Brain microvascular endothelial cell (primary cell): ENCODE results near the gene MINK1.
"Not testable (repeated sequence)": the region's sequence is repeated elsewhere in the genome, so short reads cannot be mapped to it uniquely, and the experiment has no call there.

Experiments
- DNase-seq: peaks from one replicate; pipeline ENCODE4 v3.0.0-alpha.2; 2020
- H3K27ac ChIP-seq: fragments of 250-450 bp; sonication (Bioruptor Pico); 2 replicates; pipeline ENCODE4 v1.5.1; 2020; ENCODE audit warnings: mild to moderate bottlenecking, moderate library complexity
- H3K27me3 ChIP-seq: fragments of 250-450 bp; sonication (Bioruptor Pico); replicated peaks from 2 replicates; pipeline ENCODE4 v1.5.1; 2020; ENCODE audit warnings: mild to moderate bottlenecking
- H3K36me3 ChIP-seq: fragments of 250-450 bp; sonication (Bioruptor Pico); replicated peaks from 2 replicates; pipeline ENCODE4 v1.5.1; 2020; ENCODE audit warnings: mild to moderate bottlenecking
- H3K4me3 ChIP-seq: 2 replicates; pipeline ENCODE4 v1.5.1; 2011; ENCODE audit warnings: low read depth, mild to moderate bottlenecking, control low read depth, low read length, moderate library complexity
- in situ Hi-C: cut with HindIII; loops from 2 replicates; pipeline ENCODE4 v1.10.0; 2017; ENCODE audit warnings: low sequenced_read_pairs, low pct_ligation_motif_present
- TF ChIP-seq, protein P1 (sequence below): IDR thresholded peaks from 2 replicates; pipeline ENCODE4 v1.5.1; 2011; ENCODE audit warnings: low read depth, mild to moderate bottlenecking, moderate library complexity, low read length, control low read depth, inconsistent platforms; ENCODE audit errors: missing control alignments

The MINK1 gene

DNA sequence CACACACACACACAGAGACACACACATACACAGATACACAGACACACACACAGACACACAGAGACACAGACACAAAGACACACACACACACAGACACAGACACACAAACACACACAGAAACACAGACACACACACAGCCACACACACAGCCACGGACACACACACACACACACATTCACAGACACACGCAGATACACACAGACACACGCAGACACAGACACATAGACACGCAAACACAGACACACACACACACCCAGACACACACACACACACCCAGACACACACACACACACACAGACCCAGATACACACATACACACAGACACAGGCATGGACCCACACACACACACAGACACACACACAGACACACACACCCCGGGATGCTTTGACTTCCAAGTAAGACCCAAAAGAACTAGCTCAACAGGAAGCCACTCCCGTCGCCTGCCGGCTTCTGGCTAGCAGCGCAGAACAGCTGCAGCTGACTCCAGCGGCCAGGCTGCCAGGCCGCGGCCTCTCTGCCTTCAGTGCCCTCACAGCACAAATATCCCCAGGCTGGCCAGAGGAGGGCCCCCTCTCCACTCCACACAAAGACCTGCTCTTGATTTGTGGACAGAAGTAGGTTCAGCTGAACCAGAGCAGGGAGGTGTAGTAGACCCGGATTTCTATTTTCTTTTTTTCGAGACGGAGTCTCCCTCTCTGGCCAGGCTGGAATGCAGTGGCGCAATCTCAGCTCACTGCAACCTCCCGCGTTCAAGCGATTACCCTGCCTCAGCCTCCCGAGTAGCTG is 75.8 kb downstream of the MINK1 start:
- no peak overlapping the region for H3K27ac ChIP-seq

DNA sequence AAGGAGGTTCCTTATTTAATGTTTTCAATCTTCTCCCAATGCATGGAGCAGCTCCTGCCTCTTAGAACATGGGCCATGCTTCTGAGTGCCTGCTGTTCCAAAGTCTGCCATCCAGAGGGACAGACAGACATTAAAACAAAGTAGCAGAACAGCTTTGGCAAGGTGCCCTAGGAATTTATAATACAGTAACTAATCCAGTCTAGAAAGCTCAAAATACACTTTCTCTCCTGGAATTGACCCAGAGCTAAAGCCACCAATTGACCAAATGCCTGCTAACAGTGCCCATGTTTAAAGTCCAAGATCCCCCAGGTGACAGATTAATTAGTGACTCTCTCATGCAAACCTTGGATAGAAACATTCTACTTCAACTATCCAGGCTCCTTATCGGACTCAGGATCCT is 80.9 kb downstream of the MINK1 start:
- Histone ChIP-seq H3K4me3 (no peak overlapping the region), H3K27ac (no peak overlapping the region), H3K27me3 (no peaks in the 10 kb centered on the region), H3K36me3 (no peaks in the 10 kb centered on the region)
- TF ChIP-seq, protein P1, sequence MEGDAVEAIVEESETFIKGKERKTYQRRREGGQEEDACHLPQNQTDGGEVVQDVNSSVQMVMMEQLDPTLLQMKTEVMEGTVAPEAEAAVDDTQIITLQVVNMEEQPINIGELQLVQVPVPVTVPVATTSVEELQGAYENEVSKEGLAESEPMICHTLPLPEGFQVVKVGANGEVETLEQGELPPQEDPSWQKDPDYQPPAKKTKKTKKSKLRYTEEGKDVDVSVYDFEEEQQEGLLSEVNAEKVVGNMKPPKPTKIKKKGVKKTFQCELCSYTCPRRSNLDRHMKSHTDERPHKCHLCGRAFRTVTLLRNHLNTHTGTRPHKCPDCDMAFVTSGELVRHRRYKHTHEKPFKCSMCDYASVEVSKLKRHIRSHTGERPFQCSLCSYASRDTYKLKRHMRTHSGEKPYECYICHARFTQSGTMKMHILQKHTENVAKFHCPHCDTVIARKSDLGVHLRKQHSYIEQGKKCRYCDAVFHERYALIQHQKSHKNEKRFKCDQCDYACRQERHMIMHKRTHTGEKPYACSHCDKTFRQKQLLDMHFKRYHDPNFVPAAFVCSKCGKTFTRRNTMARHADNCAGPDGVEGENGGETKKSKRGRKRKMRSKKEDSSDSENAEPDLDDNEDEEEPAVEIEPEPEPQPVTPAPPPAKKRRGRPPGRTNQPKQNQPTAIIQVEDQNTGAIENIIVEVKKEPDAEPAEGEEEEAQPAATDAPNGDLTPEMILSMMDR: no peak
- in situ Hi-C loops: no loop called here
- DNase-seq: no peak

More for the DNA sequence above, 75.8 kb downstream of the MINK1 start:
- in situ Hi-C loops: no loop called here
- peak; percentile 89 for DNase-seq
- no peak overlapping the region for H3K4me3 ChIP-seq
- no peaks in the 10 kb centered on the region for H3K27me3 ChIP-seq
- H3K36me3 ChIP-seq: no peaks in the 10 kb centered on the region
- TF ChIP-seq, protein P1: peak; percentile 92

DNA sequence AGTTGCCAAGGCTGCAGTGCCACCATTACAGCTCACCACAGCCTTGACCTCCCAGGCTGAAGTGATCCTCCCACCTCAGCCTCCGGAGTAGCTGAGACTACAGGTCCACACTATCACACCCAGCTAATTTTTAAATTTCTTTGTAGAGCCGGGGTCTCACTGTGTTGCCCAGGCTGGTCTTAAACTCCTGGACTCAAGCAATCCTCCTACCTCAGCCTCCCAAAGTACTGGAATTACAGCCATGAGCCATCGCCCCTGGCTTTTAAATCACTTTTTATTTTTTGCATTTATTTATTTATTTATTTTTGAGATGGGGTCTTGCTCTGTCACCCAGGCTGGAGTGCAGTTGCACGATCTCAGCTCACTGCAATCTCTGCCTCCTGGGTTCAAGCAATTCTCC is 81.4 kb downstream of the MINK1 start:
- DNase-seq, in situ Hi-C loops, H3K4me3 ChIP-seq, H3K36me3 ChIP-seq, H3K27ac ChIP-seq, H3K27me3 ChIP-seq: not testable (repeated sequence)

DNA sequence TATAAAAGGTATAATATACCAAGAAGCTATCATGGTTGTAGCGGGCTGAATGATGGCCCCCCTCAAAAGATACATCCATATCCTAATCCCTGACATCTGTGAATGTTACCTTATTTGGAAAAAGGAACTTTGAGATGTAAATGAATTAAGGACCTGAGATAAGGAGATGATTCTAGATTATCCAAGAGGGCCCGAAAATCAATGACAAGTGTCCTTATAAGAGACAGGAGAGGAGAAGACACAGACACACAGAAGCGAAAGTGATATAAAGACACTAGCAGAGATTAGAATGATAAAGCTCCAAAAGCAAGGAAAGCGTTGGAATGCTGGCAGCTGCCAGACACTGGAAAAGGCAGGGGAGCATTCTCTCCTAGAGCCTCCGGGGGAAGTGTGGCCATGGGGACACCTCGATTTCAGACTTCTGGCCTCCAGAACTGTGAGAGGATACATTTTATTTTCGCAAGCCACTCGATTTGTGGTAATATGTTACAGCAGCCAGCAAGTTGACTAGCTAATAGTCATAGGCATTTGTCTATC is 86.4 kb downstream of the MINK1 start:
- no peak overlapping the region for H3K4me3 ChIP-seq
- in situ Hi-C loops: no loop called here
- no peak for DNase-seq
- TF ChIP-seq, protein P1: no peak
- H3K36me3 ChIP-seq: no peaks in the 10 kb centered on the region
- H3K27ac ChIP-seq: no peak overlapping the region
- no peaks in the 10 kb centered on the region for H3K27me3 ChIP-seq

DNA sequence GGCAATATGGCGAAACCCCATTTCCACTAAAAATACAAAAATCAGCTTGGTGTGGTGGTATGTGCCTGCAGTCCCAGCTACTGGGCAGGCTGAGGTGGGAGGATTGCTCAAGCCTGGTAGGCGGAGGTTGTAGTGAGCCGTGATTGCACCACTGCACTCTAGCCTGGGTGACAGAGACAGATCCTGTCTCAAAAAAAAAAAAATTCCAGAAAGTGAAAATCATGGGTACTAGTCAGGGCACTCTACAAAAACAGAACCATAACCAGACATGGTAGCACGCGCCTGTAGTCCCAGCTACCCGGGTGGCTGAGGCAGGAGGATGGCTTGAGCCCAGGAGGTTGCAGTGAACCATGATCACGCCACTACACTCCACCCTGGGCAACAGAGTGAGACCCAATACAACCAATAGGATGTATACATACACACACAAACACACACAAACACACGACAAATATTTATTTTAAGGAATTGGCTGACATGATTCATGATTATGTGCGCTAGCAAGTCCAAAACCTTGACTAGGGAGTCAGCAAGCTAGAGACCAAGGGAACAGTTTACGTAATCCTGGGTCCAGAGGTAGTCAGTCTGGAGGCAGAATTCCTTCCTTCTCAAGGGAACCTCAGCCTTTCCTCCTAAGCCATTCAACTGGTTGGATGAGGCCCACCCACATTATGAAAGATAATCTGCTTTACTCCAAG is 87.4 kb downstream of the MINK1 start:
- H3K27me3 ChIP-seq: no peaks in the 10 kb centered on the region
- in situ Hi-C loops: no loop called here
- TF ChIP-seq, protein P1: no peak
- no peak overlapping the region for H3K4me3 ChIP-seq
- no peak overlapping the region for H3K27ac ChIP-seq
- H3K36me3 ChIP-seq: no peaks in the 10 kb centered on the region
- no peak for DNase-seq

DNA sequence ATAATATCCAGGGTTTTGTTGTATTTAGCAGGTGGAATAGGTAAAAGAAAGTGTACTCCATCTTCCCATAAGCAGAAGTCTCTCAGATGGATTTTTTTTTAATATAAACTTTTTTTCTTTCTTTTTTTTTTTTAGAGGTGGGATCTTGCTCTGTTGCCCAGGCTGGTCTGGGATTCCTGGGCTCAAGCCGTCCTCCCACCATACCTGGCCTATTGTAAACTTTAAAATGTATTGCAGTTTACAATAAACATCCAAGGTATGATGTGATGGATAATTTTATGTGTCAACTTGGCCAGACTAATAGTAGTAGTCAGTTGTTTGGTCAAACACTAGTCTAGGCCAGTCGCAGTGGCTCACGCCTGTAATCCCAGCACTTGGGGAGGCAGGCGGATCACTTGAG is 88.2 kb downstream of the MINK1 start:
- in situ Hi-C loops: no loop called here
- H3K27ac ChIP-seq: no peak overlapping the region
- TF ChIP-seq, protein P1: no peak
- H3K4me3 ChIP-seq: no peak overlapping the region
- DNase-seq: no peak
- H3K36me3 ChIP-seq: no peaks in the 10 kb centered on the region
- H3K27me3 ChIP-seq: no peaks in the 10 kb centered on the region

DNA sequence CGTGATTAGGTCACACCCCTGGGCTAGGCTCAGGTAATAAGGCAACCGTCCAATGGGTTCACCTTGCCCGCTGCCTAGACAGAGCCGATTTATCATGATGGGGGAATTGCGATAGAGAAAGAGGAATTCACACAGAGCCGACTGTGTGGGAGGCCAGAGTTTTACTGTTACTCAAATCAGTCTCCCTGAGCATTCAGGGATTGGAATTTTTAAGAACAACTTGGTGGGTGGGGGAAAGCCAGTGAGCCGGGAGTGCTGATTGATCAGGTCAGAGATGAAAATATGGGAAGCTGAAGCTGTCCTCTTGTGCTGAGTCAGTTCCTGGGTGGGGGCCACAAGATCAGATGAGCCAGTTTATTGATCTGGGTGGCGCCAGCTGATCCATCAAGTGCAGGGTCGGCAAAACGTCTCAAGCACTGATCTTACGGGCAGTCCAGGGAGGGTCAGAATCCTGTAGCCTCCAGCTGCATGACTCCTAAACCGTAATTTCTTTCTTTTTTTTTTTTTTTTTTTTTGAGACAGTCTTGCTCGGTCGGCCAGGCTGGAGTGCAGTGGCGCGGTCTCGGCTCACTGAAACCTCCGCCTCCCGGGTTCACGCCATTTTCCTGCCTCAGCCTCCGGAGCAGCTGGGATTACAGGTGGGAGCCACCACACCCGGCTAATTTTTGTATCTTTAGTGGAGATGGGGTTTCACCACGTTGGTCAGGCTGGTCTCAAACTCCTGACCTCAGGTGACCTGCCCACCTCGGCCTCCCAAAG is 93.6 kb downstream of the MINK1 start:
- H3K27me3 ChIP-seq, H3K4me3 ChIP-seq, DNase-seq, in situ Hi-C loops, H3K36me3 ChIP-seq, H3K27ac ChIP-seq: not testable (repeated sequence)
